Sciatic nerve (tissue), 2 donors: Measurements from ENCODE around the gene MED22. TPM values are rescaled to one million over a fixed set of nuclear protein-coding genes. Genes with fewer than 3 reads are reported as not detected.
"Not testable (repeated sequence)": the region's sequence is repeated elsewhere in the genome, so short reads cannot be mapped to it uniquely, and the experiment has no call there.

Experiments used
- ATAC-seq: fragments of 200-7000 bp; cut with Tn5 transposase; one replicate; pipeline ENCODE4 v1.9.1; 2020; ENCODE audit warnings: mild to moderate bottlenecking, moderate library complexity
- DNase-seq: peaks from one replicate; pipeline ENCODE4 v3.0.0-alpha.2; 2020; ENCODE audit warnings: low spot score
- intact Hi-C: fragments of 100-400 bp; cut with DNase I; formaldehyde crosslinking; loops from one replicate; pipeline ENCODE4 v1.14.2; 2022
- total RNA-seq: library from RNA; stranded (reverse); fragmentation: NEBNext Ultra II Directional; extraction: Animal tissue kit (Norgen Biotek cat#: 25700); gene quantifications from one replicate; pipeline ENCODE4 v1.2.1, GENCODE V29; 2021
- donor health status: DM: no; HTN: no; CAD: no.
- donor health status: DM: no; HTN: no; CAD: no.

The MED22 gene
- total RNA-seq, 1 donor from 2014 or later = 36.2 TPM

DNA sequence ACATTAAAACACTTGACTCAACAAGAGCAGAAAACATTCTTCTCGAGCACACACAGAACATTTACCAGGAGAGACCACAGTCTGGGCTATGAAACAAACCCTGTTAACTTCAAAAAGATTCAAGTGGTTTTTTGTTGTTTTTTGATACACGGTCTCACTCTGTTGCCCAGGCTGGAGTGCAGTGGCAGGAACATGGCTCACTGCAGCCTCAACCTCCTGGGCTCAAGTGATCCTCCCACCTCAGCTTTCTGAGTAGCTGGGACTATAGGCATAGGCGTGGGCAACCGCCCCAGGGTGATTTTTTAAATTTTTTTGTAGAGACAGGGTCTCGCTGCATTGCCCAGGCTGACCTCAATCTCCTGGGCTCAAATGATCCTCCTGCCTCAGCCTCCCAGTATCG lies 20.9 kb downstream of the MED22 start:
- DNase-seq, ATAC-seq, intact Hi-C loops: not testable (repeated sequence)

DNA sequence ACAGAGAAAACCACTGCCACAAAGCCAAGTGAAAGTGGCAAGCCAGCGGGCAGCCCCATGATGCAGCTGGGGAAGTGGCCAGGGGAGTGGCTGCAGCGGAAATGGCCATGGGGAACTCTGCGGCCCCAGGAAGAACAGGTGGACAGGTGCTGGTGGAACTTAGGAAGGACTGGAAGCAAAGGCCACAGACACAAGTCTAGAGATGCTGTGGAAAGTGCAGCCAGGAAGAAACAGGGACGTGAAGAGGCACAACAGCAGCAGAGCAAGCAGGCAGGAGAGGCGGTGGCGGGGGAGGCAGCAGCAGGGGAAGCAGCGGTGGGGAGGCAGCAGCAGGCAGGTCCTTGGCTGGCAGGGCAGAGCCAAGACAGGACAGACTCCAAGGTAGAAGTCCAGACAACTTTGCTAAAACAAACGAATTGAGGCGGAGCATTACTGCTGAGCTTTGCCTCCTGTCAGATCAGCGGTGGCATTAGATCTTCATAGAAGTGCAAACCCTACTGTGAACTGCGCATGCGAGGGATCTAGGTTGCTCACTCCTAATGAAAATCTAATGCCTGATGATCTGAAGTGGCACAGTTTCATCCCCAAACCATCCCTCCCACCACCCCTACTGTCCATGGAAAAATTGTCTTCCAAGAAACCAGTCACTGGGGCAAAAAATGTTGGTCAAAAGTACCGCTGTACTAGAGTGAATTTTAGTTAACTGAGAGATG lies 23.8 kb downstream of the MED22 start:
- DNase-seq (no peak), ATAC-seq (no peak)
- intact Hi-C loops = no loop called here

DNA sequence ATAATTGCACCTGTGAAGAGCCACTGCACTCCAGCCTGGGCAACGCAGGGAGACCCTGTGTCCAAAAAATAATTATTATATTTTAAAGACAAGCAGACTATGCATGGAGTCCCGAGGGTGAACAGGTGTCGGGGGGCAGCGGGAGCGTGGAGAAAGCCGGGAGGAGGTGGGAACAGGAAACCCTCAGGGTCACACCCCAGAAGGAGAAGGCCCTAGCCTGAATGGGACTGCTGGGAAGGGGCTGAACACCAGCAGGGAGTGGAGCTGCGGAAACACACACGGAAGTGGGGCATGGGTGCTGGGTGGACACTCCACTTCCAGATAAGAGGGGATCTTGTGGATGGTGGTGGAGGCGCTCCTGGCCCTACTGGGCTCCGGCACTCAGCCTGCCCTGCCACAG lies 24.7 kb downstream of the MED22 start:
- intact Hi-C loops = no loop called here
- ATAC-seq (no peak), DNase-seq (no peak)

DNA sequence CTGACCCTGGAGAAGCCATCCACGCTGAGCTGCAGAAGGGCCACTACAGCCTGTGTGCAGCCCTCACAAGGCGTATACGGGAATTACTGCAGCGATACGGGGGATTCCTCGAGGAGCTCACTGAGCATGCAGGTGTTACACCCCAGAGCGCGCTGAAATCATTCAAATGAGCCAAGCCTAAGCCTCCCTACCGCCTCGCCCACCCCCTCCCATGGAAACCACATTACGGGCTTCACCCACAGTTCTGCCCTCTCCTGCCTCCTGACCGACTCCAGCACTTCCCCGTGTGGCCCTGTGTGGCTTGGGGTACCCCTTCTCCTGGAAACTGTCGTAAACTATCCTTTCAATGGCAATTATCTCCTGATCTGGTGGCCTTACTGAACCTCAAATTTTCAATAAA lies 25.2 kb downstream of the MED22 start:
- DNase-seq = no peak
- intact Hi-C loops = no loop called here
- ATAC-seq = no peak

DNA sequence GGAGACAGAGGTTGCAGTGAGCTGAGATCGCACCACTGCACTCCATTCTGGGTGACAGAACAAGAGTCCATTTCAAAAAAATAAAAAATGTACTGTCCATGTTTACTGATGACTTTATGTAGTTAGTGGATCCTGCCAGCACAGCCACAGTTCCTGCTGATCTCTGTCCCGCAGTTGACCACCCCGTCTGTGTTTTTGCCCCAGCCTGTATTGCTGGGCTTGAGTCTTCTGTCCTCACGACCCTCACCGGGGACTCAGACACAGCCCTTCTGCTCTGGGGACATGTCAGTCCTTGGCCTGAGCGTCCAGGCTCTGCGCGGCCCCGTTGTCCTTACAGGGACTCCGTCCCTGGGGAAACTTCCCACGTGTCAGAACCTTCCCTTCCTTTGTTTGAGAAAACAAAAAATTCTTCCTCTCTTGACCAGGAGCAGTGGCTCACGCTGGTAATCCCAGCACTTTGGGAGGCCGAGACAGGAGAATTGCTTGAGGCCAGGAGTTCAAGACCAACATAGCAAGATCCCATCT lies 26.5 kb downstream of the MED22 start:
- no peak for ATAC-seq
- intact Hi-C loops = no loop called here
- no peak for DNase-seq

DNA sequence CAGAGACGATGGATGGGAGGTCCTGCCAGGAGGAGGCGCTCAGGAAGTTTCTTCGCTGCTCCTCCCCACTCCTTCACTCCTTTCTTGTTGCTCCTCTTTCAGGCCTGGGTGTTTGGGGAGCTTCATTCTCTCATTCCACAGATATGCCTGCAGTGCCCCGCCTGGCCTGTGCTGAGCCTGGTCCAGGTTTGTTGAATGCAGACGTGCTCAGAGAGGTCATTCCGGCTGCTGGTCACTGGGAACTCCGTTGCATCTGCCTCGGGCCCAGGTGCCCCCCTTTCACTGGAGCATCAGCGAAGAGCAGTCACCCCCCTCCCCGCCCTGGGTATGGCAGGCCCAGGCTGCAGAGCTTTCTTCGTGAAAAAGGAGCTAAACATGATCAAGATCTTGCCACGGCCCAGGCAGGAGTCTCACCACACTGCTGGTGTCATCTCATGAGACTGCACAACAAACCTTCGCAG lies 27.5 kb downstream of the MED22 start:
- no peak for ATAC-seq
- intact Hi-C loops = no loop called here
- no peak for DNase-seq

DNA sequence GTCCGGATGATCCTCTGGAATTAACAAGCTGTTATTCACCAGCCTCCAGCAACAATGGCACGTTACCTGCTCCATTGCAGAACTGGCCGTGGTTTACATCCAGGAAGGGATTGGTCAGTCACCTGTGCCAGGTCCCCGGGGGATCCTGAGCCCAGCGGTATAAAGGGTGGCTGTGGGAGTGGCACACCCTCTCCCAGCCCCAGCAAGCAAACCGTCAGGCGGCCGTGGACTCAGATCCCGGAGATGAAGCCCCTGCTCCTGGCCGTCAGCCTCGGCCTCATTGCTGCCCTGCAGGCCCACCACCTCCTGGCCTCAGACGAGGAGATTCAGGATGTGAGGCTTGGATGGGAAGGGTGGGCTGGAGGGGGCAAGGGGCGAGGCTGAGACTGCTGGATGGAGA lies 30.4 kb downstream of the MED22 start:
- DNase-seq = peak; percentile 46
- not testable (repeated sequence) for ATAC-seq

DNA sequence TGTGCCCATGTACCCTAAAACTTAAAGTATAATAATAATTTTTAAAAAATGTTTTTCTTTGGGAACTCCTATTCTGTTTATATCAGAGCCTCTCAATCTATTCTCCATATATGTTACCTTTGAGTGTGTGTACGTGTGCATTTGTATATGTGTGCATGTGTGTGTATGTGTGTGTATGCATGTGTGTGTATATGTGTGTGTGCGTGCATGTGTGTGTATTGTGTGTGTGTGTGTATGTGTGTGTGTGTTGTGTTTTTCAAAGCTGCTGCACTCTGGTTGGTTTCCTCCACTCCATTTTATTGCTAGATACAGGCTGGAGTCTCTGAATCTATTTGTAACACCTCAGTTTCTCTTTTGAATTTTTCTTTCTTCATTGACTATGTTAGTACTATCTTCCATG lies 31.9 kb downstream of the MED22 start:
- ATAC-seq = no peak
- no peak for DNase-seq
- intact Hi-C loops = no loop called here

More for the DNA sequence above, 30.4 kb downstream of the MED22 start:
- intact Hi-C loops = not testable (repeated sequence)

DNA sequence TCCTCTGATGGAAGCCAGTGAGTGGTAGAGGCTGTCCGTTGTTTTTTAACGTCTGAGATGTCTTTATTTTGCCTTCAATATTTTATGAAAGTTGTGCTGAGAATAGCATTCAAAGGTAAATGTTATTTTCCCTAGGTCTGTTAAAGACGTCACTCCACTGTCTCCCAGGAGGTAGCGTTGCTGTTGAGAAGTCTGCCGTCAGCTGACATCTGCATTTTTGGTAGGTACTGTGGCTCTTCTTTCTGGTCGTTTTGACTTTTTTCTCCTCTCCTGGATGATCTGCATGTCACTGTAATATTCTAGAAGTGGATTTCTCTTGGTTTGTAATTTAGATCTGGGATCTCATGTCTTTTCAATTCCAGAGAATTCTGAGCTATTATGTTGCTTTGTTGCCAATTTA lies 38.3 kb downstream of the MED22 start:
- DNase-seq (no peak), ATAC-seq (no peak)
- intact Hi-C loops = no loop called here

DNA sequence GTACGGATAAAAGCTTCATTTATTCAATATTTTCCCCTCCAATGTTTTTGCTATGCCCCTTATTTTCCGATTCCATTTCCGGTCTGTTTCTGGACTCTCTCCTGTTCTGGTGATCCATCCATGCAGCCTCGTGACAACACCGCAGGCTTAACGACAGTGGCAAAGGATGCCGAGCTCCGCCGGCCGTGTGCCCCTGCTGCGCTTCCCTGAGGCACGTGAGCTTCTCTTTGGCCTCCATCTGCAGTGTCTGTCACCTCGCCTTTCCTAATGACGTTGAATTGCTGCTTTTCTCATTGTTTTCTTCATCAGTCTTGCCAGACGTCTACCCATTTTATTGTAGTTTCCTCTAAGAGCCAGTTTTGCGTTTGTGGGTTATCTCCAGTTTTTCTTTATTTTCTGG lies 40.6 kb downstream of the MED22 start:
- ATAC-seq (no peak), DNase-seq (no peak)
- intact Hi-C loops = no loop called here

DNA sequence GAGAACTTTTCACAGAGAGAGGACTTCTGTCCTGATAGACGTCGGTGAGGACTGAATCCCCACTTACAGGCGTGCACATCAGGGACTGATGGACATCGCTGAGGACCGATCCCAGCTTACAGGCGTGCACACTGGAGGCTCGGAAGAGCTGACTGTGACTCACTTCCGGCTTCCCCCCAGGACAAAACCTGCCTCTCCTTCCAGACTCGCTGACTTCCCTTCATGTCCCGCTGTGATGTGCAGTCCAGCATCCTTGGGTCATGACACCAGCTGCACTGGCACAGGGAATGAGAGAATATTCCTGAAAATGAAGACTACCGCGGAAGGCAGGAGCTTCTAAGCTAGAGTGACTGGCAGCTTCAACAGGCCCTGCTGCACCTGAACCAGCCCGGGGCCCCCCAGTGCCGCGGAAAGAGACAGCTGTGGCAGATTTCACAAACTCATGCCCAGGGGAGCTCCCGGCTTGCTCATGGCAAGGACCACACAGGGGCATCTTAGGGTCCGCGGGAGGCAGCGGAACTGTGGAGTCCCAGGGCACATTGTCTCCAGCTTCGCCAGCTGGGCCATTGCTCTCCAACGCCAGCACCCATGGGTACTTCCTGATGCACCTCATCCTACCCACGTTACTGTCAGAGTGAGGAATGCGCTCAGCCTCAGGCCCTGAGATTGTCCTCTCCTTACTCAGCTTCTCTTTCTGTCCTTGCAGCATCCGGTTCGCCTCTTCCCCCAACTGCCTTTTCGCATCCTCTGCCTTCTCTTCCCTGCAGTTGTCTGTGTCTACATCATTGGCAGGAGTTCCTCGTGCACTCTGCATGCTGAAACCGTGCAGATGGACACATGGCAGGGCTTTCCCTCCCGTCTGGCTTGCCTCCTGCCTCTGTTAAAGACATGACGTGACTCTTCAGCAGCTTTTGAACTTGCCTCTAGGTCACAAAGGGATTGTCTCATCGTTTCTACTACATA lies 41.4 kb downstream of the MED22 start:
- intact Hi-C loops = no loop called here
- DNase-seq (no peak), ATAC-seq (no peak)

DNA sequence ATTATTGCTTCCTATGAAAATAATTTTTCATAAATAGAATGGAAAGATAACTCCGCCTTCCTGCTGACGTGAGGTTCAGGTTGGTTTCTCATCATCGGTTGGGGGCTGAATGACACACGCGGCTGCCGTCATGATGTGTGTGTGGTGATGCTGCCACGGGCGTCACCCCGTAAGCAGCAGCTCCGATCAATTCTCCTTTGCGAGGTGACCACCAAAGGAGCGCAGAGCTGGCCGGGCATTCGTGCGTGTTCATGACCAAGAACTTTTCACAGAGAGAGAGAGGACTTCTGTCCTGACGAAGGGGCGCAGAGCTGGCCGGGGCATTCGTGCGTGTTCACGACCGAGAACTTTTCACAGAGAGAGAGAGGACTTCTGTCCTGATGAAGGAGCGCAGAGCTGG lies 42.2 kb downstream of the MED22 start:
- no peak for DNase-seq

DNA sequence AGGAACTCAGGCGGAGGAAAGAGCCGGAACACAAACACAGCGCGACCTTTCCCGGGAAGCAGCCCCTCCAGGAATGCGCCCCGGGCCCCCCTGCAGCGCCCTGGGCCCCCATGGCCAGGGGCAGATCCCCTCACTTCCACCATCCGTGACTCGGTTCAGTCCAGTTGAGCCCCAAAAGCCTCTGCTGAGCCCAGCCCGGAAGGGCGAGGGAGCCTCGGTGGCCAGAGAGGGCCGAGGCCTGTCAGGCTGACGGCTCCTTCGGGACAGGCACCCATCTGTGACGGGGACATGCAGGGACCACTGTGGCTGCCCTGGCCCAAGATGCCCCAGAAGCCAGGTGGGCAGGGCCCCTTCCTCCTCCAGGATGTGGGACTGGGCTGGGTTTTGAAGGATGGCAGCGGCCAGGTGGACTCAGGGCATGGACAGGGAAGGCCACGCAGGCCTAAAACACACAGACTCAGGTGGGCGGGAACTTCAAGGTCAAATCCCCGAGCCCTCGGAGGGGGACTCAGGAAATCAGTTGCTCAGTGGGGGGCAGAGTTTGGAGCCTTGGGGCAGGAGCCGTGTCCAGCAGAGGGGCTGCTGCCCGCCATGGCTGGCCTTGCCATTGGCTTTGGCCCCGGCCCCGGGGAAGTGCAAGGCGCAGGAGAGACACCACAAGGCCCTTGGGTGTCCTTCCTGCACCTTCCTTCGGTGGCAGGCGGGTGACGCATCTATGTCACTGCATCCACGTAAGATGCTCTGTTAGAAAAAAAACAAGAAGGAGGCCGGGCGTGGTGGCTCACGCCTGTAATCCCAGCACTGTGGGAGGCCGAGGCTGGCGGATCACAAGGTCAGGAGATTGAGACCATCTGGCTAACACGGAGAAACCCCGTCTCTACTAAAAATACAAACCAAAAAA lies 43.2 kb downstream of the MED22 start:
- no peak for DNase-seq
- intact Hi-C loops = no loop called here
- ATAC-seq = no peak

More for the DNA sequence above, 42.2 kb downstream of the MED22 start:
- ATAC-seq = no peak
- intact Hi-C loops = no loop called here

DNA sequence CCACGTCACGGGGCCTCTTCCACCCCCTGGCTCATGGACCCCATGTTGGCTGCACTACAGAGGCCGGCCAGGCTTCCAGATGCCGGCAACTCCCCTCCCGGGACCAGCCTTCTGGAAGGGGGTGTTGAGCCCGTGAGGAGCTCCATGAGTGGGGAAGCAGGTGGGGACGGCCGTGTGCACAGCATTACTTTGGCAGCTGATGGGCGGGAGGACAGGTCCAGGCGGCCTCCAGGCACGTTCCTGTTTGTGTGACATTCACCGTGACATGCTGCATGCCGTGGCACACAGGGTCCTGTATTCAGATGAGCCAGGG lies 43.8 kb downstream of the MED22 start:
- ATAC-seq = no peak
- intact Hi-C loops = no loop called here
- DNase-seq = no peak

DNA sequence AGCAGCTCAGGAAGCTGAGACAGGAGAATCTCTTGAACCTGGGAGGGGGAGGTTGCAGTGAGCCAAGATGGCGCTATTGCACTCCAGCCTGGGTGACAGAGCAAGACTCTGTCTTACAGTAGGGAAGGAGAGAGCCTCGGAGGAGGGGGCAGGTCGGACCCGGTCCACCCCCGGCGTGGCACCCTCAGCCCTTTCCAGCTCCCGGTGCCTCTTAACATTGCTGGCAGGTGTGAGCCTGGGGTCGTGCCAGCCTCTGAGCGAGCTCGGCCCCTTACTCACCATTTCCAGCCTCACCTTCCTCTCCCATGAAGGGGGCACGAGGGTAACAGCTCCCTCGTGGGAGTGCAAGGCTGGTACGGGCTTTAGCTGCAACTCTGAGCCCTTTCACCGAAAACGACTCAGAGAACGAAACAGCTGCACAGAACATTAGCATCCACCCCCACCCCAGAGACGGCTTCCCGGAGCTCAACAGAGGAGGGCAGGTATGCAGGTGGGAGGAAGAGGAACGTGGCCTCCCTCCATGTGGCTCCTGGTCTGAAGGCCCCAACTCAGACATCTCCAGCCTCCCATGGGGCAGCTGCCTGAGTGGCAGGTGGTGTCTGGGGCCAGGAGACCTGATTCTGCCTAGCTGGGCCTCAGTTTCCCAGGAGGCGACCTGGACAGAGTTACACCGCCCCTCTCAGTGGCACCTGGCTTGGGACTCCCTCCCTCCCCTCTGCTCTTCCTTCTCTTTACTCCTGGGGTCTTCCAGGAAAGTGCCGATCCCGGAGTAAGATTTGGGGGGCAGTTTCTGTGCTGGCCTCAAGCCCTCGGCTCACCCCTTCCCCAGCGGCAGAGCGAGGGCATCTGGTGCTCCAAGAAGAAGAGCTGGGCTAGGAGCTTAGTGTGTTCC lies 44.4 kb downstream of the MED22 start:
- intact Hi-C loops = no loop called here
- ATAC-seq (no peak), DNase-seq (no peak)

DNA sequence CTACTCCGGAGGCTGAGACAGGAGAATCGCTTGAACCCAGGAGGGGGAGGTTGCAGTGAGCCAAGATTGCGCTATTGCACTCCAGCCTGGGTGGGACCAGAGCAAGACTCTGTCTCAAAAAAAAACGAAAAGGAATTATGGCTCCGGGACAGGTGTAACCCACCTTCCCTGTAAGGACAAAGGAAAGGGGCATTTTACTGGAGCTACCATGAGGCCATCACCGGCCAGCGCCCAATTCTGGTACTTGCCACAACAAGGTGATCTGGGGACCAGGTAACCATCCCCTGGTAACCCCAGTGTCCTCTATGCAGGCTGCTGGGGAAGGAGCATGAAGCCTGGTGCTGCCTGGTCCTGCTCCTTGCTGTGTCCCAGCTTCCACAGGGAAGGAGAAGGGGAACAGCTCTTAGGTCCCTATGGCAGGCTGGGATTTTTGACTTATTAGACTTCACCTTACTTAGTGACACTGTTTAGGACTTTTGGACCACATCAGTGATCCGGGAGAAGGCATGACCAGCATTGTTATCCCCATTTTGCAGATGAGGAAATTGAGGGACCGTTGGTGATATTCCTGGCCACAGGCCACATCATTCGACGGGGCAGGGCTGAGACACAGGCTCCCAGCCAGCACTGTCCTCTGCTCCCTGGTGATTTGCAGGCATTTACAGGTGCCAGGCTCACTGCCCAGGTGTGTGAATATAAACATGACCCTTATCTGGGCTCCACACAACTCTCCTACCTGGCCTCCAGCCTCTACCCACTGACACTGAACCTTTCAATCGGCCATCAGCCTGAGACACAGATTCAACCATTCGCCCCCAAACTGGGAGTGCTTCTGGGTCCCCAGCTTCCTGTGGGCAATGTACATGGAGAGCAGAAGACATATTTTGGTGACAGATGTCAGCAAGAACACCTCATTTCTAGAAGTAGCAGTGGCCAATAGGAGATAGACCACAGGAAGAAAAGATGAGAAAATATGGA lies 46.4 kb downstream of the MED22 start:
- intact Hi-C loops = no loop called here
- DNase-seq (no peak), ATAC-seq (no peak)

DNA sequence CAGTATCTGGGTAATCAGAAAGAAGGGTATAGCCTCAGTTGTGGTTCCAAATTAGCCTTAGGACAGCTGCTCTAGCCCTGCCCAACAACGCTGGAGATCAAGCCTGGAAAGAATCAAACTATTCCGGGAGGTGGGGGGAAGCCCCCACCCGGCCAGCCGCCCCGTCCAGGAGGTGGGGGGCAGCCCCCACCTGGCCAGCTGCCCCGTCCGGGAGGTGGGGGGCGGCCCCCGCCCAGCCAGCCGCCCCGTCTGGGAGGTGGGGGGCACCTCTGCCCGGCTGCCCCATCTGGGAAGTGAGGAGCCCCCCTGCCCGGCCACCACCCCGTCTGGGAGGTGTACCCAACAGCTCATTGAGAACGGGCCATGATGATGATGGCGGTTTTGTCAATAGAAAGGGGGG lies 47.9 kb downstream of the MED22 start:
- DNase-seq, ATAC-seq, intact Hi-C loops: not testable (repeated sequence)
